Mesendoderm (in vitro differentiated cells): Measurements from ENCODE around the gene ANKZF1.

Source experiments
- DNase-seq: peaks from one replicate; pipeline ENCODE4 v3.0.0; 2013
- H2AK5ac ChIP-seq: 2 replicates; pipeline ENCODE4 v1.6.1; 2013; ENCODE audit warnings: low read length, inconsistent platforms
- H2BK120ac ChIP-seq: 2 replicates; pipeline ENCODE4 v1.6.1; 2013; ENCODE audit warnings: low read depth, mild to moderate bottlenecking, low read length, moderate library complexity, mixed read lengths
- H2BK15ac ChIP-seq: replicated peaks from 2 replicates; pipeline ENCODE4 v1.6.1; 2013; ENCODE audit warnings: low read depth, mild to moderate bottlenecking, moderate library complexity
- H2BK5ac ChIP-seq: 2 replicates; pipeline ENCODE4 v1.6.1; 2013; ENCODE audit warnings: low read length, inconsistent platforms
- H3K18ac ChIP-seq: 2 replicates; pipeline ENCODE4 v1.6.1; 2013; ENCODE audit warnings: mild to moderate bottlenecking, low read length, mixed read lengths
- H3K23ac ChIP-seq: one replicate; pipeline ENCODE4 v1.6.1; 2013; ENCODE audit warnings: low read length
- H3K27ac ChIP-seq: 2 replicates; pipeline ENCODE4 v1.5.1; 2013; ENCODE audit warnings: low read depth, mild to moderate bottlenecking, inconsistent platforms, low read length, moderate library complexity
- H3K27me3 ChIP-seq: 2 replicates; pipeline ENCODE4 v1.6.1; 2013; ENCODE audit warnings: low read length, control low read depth, mild to moderate bottlenecking, inconsistent platforms; ENCODE audit not compliant: insufficient read depth, poor library complexity
- H3K36me3 ChIP-seq: 2 replicates; pipeline ENCODE4 v1.6.1; 2013; ENCODE audit warnings: low read length, inconsistent platforms; ENCODE audit not compliant: control insufficient read depth, insufficient read depth
- H3K4ac ChIP-seq: one replicate; pipeline ENCODE4 v1.6.1; 2013; ENCODE audit warnings: low read depth, mild to moderate bottlenecking, low read length, moderate library complexity
- H3K4me1 ChIP-seq: 2 replicates; pipeline ENCODE4 v1.6.1; 2013; ENCODE audit warnings: low read depth, low read length, inconsistent platforms; ENCODE audit not compliant: control insufficient read depth
- H3K4me2 ChIP-seq: 2 replicates; pipeline ENCODE4 v1.6.1; 2013; ENCODE audit warnings: low read length
- H3K4me3 ChIP-seq: 2 replicates; pipeline ENCODE4 v1.5.1; 2013; ENCODE audit warnings: mild to moderate bottlenecking, low read length
- H3K56ac ChIP-seq: one replicate; pipeline ENCODE4 v1.6.1; 2013; ENCODE audit warnings: low read length
- H3K79me1 ChIP-seq: 2 replicates; pipeline ENCODE4 v1.6.1; 2013; ENCODE audit warnings: low read length, inconsistent platforms
- H3K79me2 ChIP-seq: 2 replicates; pipeline ENCODE4 v1.6.1; 2013; ENCODE audit warnings: mild to moderate bottlenecking, low read length; ENCODE audit not compliant: control insufficient read depth, insufficient read depth
- H3K9ac ChIP-seq: 2 replicates; pipeline ENCODE4 v1.6.1; 2013; ENCODE audit warnings: low read length, inconsistent platforms
- H4K5ac ChIP-seq: one replicate; pipeline ENCODE4 v1.6.1; 2013; ENCODE audit warnings: low read length
- H4K8ac ChIP-seq: one replicate; pipeline ENCODE4 v1.6.1; 2013; ENCODE audit warnings: low read depth, mild to moderate bottlenecking, control low read depth, low read length, moderate library complexity
- WGBS: extraction: QIAGEN DNeasy Blood & Tissue Kit; methylation state at CpG from one replicate; pipeline ENCODE4 v1.1.7; 2013; ENCODE audit warnings: low lambda C conversion rate, missing lambda C conversion rate; ENCODE audit not compliant: insufficient coverage; ENCODE audit errors: extremely low coverage; 5-methylcytosine and 5-hydroxymethylcytosine counted together

ANKZF1 gene

DNA sequence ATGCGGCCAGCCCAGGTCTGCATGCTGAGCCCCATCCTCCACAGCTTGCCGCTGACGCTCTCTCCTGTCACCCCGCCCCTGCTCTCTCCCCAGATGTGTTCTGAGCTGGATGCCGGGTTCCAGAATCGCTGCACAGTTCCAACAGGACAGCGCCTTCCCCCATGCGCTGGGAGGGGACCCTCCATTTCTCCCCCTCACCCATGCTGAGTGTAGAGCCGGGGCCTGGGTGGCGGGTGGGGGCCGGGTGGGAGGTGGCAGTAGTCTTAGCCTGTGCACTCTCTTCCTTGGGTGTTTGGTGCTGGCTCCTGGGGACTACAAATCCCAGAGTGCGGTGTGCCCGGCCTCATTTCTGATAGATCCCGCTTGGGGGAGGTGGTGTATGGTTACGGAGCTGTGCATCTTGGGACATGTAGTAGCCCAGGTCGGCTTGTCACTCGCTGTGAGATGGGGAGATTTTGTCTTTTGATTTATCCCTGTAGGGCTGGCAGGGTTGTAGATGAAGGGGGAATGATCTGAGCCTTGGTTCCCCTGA, 56.4 kb downstream of the ANKZF1 start:
- no peak overlapping the region for H3K4me2 ChIP-seq
- no peaks in the 10 kb centered on the region for H3K27me3 ChIP-seq
- DNase-seq: peak; percentile 92
- no peak overlapping the region for H3K27ac ChIP-seq
- peak overlapping the region; percentile 34 for H3K9ac ChIP-seq
- H3K36me3 ChIP-seq: no peaks in the 10 kb centered on the region
- no peak overlapping the region for H3K4me3 ChIP-seq
- H4K8ac ChIP-seq: no peak overlapping the region
- H4K5ac ChIP-seq: no peak overlapping the region
- no peak overlapping the region for H2BK15ac ChIP-seq
- WGBS: no CpG with 5 or more reads among the region's 17 CpGs
- no peak overlapping the region for H3K4ac ChIP-seq
- no peak overlapping the region for H2BK5ac ChIP-seq
- H2AK5ac ChIP-seq: no peak overlapping the region
- no peak overlapping the region for H2BK120ac ChIP-seq
- no peak overlapping the region for H3K18ac ChIP-seq
- H3K4me1 ChIP-seq: peaks cover 5% of the 10 kb centered on the region
- H3K79me1 ChIP-seq: no peaks in the 10 kb centered on the region
- no peak overlapping the region for H3K23ac ChIP-seq
- H3K56ac ChIP-seq: peak overlapping the region; percentile 74
- H3K79me2 ChIP-seq: no peaks in the 10 kb centered on the region
